D721Med (cell line): ENCODE data around the gene ECT2L.

ENCODE experiments used
- DNase-seq: peaks from one replicate; pipeline ENCODE4 v3.0.0; 2011; ENCODE audit warnings: low spot score; ENCODE audit not compliant: insufficient read length
- FAIRE-seq: peaks from 2 replicates; lab custom pipeline; 2011; peaks lifted over from hg19 to GRCh38; lab: Jason Lieb, UNC
- TF ChIP-seq, protein P1 (sequence below): IDR thresholded peaks from 2 replicates; pipeline ENCODE4 v1.5.1; 2012; ENCODE audit warnings: mild to moderate bottlenecking, control low read depth; ENCODE audit not compliant: insufficient read depth; ENCODE audit errors: missing control alignments

Gene ECT2L

DNA sequence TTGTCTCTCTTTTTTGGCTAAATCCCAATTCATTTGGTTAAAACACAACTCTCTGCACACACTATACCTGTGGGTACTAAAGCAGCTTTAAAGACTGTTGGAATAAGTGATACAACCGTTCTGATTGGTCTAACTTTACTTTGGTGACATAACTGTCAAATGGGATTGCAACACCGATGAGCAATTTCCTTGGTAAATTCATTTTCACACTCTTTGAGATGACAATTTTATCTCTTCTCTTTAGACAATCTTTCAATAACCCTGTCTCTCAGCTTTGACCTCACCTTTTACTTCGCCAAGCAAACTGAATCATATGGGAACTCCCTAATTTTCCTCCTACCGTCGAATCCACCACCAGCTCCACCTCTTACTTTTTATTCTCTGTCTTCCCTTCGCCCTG, 60.8 kb downstream of the ECT2L start:
- FAIRE-seq (no peak), DNase-seq (no peak)
- TF ChIP-seq, protein P1, sequence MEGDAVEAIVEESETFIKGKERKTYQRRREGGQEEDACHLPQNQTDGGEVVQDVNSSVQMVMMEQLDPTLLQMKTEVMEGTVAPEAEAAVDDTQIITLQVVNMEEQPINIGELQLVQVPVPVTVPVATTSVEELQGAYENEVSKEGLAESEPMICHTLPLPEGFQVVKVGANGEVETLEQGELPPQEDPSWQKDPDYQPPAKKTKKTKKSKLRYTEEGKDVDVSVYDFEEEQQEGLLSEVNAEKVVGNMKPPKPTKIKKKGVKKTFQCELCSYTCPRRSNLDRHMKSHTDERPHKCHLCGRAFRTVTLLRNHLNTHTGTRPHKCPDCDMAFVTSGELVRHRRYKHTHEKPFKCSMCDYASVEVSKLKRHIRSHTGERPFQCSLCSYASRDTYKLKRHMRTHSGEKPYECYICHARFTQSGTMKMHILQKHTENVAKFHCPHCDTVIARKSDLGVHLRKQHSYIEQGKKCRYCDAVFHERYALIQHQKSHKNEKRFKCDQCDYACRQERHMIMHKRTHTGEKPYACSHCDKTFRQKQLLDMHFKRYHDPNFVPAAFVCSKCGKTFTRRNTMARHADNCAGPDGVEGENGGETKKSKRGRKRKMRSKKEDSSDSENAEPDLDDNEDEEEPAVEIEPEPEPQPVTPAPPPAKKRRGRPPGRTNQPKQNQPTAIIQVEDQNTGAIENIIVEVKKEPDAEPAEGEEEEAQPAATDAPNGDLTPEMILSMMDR = no peak

DNA sequence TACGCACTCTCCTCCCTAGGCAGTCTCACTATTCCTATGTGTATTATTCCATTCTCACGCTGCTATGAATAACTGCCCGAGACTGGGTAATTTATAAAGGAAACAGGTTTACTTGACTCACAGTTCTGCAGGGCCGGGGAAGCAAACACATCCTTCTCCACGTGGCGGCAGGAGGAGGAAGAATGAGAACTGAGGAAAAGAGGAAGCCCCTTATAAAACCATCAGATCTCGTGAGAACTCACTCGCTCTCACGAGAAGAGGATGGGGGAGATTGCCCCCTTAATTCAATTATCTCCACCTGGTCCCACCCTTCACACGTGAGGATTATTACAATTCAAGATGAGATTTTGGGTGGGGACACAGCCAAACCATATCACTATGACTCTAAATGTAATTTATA, 61.9 kb downstream of the ECT2L start:
- TF ChIP-seq, protein P1 = no peak
- no peak for FAIRE-seq
- DNase-seq = no peak

DNA sequence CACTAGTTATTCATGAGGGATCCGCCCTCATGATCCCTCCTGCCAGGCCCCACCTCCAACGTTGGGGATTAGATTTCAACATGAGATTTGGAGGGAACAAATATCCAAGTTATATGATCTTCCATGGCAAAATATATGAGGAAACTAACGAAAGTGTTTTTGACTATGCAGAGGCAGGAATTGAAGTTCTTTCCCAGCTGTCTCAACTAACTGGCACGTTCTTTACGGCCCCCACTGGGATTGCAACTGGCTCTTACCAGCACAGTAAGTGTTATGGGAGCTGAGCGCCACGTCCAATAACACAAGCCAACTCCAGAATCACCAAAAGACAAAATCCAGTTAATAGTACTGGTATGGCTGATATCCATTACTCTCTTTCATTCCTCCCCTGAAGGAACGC, 66.6 kb downstream of the ECT2L start:
- FAIRE-seq = no peak
- no peak for DNase-seq
- TF ChIP-seq, protein P1 = no peak

DNA sequence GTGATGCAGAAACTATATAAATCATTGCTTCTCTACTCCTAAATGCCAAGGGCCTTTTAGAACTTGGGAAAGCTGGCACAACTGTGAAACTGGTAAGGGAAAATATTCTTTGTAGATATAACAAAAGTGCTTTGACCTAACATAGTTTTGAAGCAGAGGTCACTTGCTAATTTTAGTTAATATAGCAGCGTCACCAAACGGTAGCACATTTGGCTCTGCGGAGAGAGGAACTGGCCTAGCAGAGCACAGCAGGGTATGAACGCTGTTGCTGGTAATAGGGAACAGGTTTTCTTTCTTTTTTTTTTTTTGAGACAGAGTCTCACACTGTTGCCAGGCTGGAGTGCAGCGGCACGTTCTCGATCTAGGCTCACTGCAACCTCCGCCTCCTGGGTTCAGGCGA, 67.4 kb downstream of the ECT2L start:
- TF ChIP-seq, protein P1 = no peak
- no peak for DNase-seq
- no peak for FAIRE-seq

DNA sequence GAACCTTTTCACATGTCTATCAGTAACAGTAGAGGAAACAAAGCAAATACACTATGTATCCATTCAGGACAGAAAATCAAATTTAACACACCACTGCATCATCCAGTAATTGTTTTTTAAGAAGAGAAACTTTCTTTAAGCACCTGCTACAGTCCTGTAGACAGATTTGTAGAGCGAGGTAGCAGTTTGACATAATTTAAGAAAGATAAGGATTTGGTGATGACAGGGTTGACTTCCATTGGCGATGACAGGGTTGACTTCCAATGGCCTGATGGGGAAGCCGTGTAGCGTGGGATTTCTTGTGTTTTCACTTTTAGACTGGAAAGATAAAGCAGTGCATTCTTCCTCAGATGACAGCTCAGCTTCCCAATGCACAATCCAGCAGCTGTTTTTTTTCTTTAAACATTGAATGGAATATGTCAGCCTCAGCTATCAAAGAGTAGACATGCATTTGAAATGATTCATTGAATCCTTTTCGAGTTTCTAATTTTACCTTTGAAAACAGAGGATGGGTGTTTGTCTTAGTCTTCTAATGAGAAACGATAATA, 68.5 kb downstream of the ECT2L start:
- no peak for DNase-seq
- no peak for FAIRE-seq
- TF ChIP-seq, protein P1 = no peak

DNA sequence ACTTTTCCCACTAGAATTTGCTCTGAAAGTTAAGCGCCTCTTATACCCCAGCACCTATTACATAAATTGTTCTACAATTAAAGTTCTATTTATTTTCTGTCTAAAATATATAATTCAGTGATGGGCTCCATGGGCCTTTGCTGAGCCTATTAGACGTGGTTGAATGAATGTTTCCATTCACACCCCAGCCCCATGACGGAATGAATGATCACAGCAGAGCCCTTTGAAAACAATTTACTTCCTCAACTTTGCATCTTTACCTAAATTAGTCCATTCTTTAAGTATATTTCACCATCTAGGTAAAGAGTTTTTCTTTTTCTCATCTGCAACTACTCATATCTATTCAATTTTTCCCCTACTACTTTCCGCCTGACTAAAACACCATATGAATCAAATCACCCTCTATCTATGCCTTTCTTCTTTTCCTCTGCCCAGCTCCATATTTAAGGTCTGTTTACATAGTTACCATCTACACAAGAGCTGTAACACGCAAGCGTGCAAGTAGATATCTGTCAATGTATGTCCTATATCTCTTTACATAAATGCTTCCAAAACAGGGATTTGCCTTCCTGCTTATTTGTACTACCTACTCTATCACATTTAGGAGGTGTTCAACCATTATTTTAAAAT, 69.7 kb downstream of the ECT2L start:
- TF ChIP-seq, protein P1 = no peak
- FAIRE-seq = no peak
- no peak for DNase-seq

DNA sequence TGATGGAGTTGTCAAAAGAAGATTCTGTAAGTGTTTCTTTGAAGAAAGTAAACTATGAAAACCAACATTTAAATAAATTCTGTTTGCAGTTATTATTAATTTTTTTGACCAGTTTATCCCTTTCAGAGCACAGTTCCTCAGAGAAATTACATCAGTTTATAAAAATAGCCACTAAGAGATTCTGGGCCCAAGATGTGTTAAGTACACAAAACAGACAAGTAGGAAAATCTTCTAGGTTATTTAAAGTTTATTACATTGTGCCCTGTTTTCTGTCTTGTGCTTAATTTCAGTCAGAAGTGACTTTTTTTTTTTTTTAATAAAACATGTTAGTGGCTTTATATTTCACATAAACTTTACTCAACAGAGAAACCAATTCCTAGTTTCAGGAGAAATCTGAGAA, 72.3 kb downstream of the ECT2L start:
- TF ChIP-seq, protein P1 = no peak
- no peak for FAIRE-seq
- DNase-seq = no peak
